ENCODE results near the gene AOC3. TPM values are rescaled to one million over a fixed set of nuclear protein-coding genes. Genes with fewer than 3 reads are reported as not detected.

Gene AOC3
- total and polyA plus RNA-seq, 2 of the 8 experiments (the other 6 are each of a cell fraction or from before 2014, with no cell fraction given): 2.5 to 2.7 TPM

DNA sequence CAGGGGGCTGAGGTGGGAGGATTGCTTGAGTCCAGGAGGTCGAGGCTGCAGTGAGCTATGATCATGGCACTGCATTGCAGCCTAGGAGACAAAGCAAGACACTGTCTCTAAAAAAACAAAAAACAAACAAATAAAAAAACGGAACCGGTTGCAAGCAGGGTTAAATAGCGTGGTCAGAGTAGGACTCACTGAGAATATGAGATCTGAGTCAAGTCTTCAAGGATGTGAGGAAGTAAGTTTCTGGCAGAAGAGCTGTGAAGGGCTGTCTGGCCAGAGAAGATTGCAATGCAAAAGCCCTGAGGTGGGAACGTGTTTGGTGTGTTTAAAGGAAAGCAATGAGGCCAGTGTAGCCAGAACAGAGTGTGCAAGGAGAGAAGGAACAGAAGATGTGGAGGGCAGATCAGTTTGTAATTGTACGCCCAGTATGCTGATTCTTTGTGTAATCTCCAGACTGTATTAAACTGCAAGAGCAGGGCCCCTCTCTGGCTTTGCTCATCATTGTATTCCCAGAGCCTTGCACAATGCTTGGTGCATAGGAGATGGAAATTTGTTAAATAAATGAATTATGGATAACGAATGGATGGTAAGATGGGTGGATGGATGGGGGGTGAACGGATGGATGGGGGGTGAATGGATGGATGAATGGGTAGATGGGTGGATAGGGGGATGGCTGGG, 55.9 kb downstream of the AOC3 start (continued):
- TF ChIP-seq CHD7 (IDR thresholded peaks at IDR 0.05; ENCODE audit: insufficient replicate concordance, low read length) (no peak), SP2 (IDR thresholded peaks at IDR 0.05; ENCODE audit: low read length) (no peak), CREB1 (IDR thresholded peaks at IDR 0.05) (no peak), EGR1 (IDR thresholded peaks at IDR 0.05; ENCODE audit: borderline replicate concordance, low read depth, low read length) (no peak), HDAC2 (IDR thresholded peaks at IDR 0.05; ENCODE audit: borderline replicate concordance in 1 of 2, low read depth in 2 of 2, low read length in 2 of 2) (no peak), RXRA (IDR thresholded peaks at IDR 0.05; ENCODE audit: insufficient read depth, low read depth, low read length) (no peak), EP300 (IDR thresholded peaks at IDR 0.05; ENCODE audit: borderline replicate concordance in 1 of 2, low read depth in 2 of 2, low read length in 2 of 2) (no peak), RBBP5 (IDR thresholded peaks at IDR 0.05; ENCODE audit: borderline replicate concordance, low read depth, low read length) (no peak)
- TF ChIP-seq, protein P1, sequence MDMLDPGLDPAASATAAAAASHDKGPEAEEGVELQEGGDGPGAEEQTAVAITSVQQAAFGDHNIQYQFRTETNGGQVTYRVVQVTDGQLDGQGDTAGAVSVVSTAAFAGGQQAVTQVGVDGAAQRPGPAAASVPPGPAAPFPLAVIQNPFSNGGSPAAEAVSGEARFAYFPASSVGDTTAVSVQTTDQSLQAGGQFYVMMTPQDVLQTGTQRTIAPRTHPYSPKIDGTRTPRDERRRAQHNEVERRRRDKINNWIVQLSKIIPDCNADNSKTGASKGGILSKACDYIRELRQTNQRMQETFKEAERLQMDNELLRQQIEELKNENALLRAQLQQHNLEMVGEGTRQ (IDR thresholded peaks at IDR 0.05; ENCODE audit: low read length): no peak

All from H1 (cell line).